Thoracic aorta (tissue), 2 donors: ENCODE results near the gene NBDY. TPM values are rescaled to one million over a fixed set of nuclear protein-coding genes. Genes with fewer than 3 reads are reported as not detected.
"Not testable (repeated sequence)": the region's sequence is repeated elsewhere in the genome, so short reads cannot be mapped to it uniquely, and the experiment has no call there.

Experiments used
- ATAC-seq: fragments of 150-250 bp; one replicate; pipeline ENCODE4 v1.8.0; 2017; ENCODE audit warnings: low read depth; ENCODE audit not compliant: insufficient number of reproducible peaks, low FRiP score
- DNase-seq: peaks from one replicate; pipeline ENCODE4 v3.0.0-alpha.2; 2020; ENCODE audit warnings: low spot score
- H3K27ac ChIP-seq, 2 donors: fragments of 200-600 bp; sonication (generic); 1 replicate in 1 of 2; 2 replicates in 1 of 2; pipeline ENCODE4 v1.5.1; 2016; ENCODE audit warnings: mild to moderate bottlenecking in 2 of 2, moderate library complexity in 2 of 2
- H3K27me3 ChIP-seq: fragments of 200-600 bp; sonication (generic); replicated peaks from 2 replicates; pipeline ENCODE4 v1.6.0; 2016; ENCODE audit warnings: mild to moderate bottlenecking; ENCODE audit not compliant: insufficient read depth
- H3K36me3 ChIP-seq: fragments of 200-600 bp; sonication (generic); one replicate; pipeline ENCODE4 v1.5.1; 2016
- H3K4me1 ChIP-seq, 2 donors: fragments of 200-600 bp; sonication (generic); 1 replicate in 1 of 2; 2 replicates in 1 of 2; pipeline versions ENCODE4 v1.5.1 to v1.6.0; 2016; ENCODE audit warnings: low read depth in 2 of 2, mild to moderate bottlenecking in 1 of 2; ENCODE audit not compliant: control insufficient read depth in 1 of 2
- H3K4me3 ChIP-seq: fragments of 200-600 bp; sonication (generic); 2 replicates; pipeline ENCODE4 v1.5.1; 2016; ENCODE audit warnings: mild to moderate bottlenecking
- H3K9me3 ChIP-seq: fragments of 200-600 bp; sonication (generic); 2 replicates; pipeline ENCODE4 v1.5.1; 2016
- CTCF ChIP-seq: fragments of 200-600 bp; sonication (generic); IDR thresholded peaks from one replicate; pipeline ENCODE4 v1.5.1; 2019; ENCODE audit warnings: antibody characterized with exemption
- total RNA-seq, 2 donors: library from RNA; depleted of rRNA; stranded (reverse); fragments of >200 nt; gene quantifications; one replicate each; pipeline versions ENCODE4 v1.1.0 to v1.2.3, GENCODE V29; 2016

The NBDY gene
- total RNA-seq, 2 donors from 2014 or later: 8.3 to 12.0 TPM

GRCh38 chrX:56751071-56751470, 22.0 kb downstream of the NBDY start:
- ATAC-seq (no peak), DNase-seq (no peak)
- Histone ChIP-seq H3K4me3 (no peak overlapping the region), H3K27ac (no peak overlapping the region), H3K36me3 (no peaks in the 10 kb centered on the region), H3K4me1 (peaks cover 0 to 11% of the 10 kb centered on the region in 2 donors), H3K27me3 (no peaks in the 10 kb centered on the region), H3K9me3 (no peaks in the 10 kb centered on the region)
- TF ChIP-seq CTCF: no peak

GRCh38 chrX:56757327-56757726, 28.3 kb downstream of the NBDY start:
- Histone ChIP-seq H3K36me3 (no peaks in the 10 kb centered on the region), H3K4me3 (no peak overlapping the region), H3K9me3 (no peaks in the 10 kb centered on the region), H3K27me3 (no peaks in the 10 kb centered on the region), H3K4me1 (no peaks in the 10 kb centered on the region), H3K27ac (no peak overlapping the region)
- TF ChIP-seq CTCF: no peak
- DNase-seq (no peak), ATAC-seq (no peak)

GRCh38 chrX:56758456-56758855, 29.4 kb downstream of the NBDY start:
- no peaks in the 10 kb centered on the region for H3K9me3 ChIP-seq
- ATAC-seq (no peak), DNase-seq (no peak)

GRCh38 chrX:56759736-56760409, 30.8 kb downstream of the NBDY start:
- H3K9me3 ChIP-seq: no peaks in the 10 kb centered on the region
- DNase-seq (no peak), ATAC-seq (no peak)
- TF ChIP-seq CTCF: no peak
- H3K4me1 ChIP-seq: peaks cover 0 to 3% of the 10 kb centered on the region in 2 donors
- no peaks in the 10 kb centered on the region for H3K27me3 ChIP-seq
- H3K4me3 ChIP-seq: no peak overlapping the region
- no peaks in the 10 kb centered on the region for H3K36me3 ChIP-seq
- H3K27ac ChIP-seq: no peak overlapping the region

More at GRCh38 chrX:56758456-56758855, 29.4 kb downstream of the NBDY start:
- Histone ChIP-seq H3K27me3 (no peaks in the 10 kb centered on the region), H3K36me3 (no peaks in the 10 kb centered on the region), H3K4me3 (no peak overlapping the region), H3K27ac (no peak overlapping the region), H3K4me1 (no peaks in the 10 kb centered on the region)
- no peak for TF ChIP-seq CTCF

GRCh38 chrX:56760410-56761124, 31.5 kb downstream of the NBDY start:
- H3K4me3 ChIP-seq, ATAC-seq, DNase-seq, H3K4me1 ChIP-seq, H3K27ac ChIP-seq, H3K27me3 ChIP-seq, H3K9me3 ChIP-seq, H3K36me3 ChIP-seq: not testable (repeated sequence)
